ENCODE results near the gene MROH9. TPM values are rescaled to one million over a fixed set of nuclear protein-coding genes. Genes with fewer than 3 reads are reported as not detected.

MROH9 gene
- total and polyA plus RNA-seq, 2 of the 8 experiments (the other 6 are each of a cell fraction or from before 2014, with no cell fraction given), result not detected

DNA sequence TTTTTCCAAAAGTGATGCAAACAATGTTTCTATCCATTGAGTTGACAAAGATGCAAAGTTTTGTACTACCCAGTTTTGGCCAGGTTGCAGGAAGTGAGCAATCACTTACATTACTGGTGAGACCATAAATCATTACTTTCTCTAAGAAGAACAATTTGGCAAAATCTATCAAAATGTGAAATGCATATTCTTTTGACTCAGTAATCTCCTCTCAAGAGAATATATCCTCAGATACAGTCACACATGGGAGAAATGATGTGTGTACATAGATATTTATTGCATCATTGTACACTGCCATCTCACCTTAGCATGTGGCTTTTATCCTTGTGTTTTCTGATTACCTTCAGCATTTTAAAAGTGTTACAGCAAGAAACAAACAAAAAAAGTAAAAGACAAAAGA lies 103.0 kb downstream of the MROH9 start:
- Histone ChIP-seq H2BK15ac (ENCODE audit: low read length) (no peak overlapping the region), H3K56ac (replicated peaks; ENCODE audit: insufficient read length, low read depth, low read length) (no peak overlapping the region), H3K27ac (ENCODE audit: low read depth, low read length) (no peak overlapping the region), H2BK12ac (ENCODE audit: low read depth, low read length) (no peak overlapping the region), H3K4ac (replicated peaks; ENCODE audit: insufficient read length, low read depth, low read length) (no peak overlapping the region), H4K20me1 (replicated peaks in 1 of 2; ENCODE audit: control insufficient read depth in 1 of 2, insufficient read depth in 2 of 2, low read length in 2 of 2) (no peaks in the 10 kb centered on the region), H3K14ac (ENCODE audit: insufficient read length) (no peak overlapping the region), H2BK120ac (replicated peaks; ENCODE audit: low read depth, low read length) (no peak overlapping the region), H3K4me3 (ENCODE audit: extremely low read depth in 1 of 4, insufficient read depth in 2 of 4, low read depth in 3 of 4, low read length in 4 of 4) (no peak overlapping the region), H3K4me2 (ENCODE audit: insufficient read depth in 1 of 2, low read depth in 2 of 2, low read length in 2 of 2) (no peak overlapping the region), H3K79me1 (ENCODE audit: low read depth, low read length) (no peaks in the 10 kb centered on the region), H3K23ac (ENCODE audit: insufficient read length) (no peak overlapping the region), H2AK5ac (ENCODE audit: low read depth, low read length) (no peak overlapping the region), H3K79me2 (ENCODE audit: control insufficient read depth in 1 of 2, insufficient read depth in 2 of 2, low read length in 2 of 2) (no peaks in the 10 kb centered on the region), H4K5ac (ENCODE audit: insufficient read length, low read depth, low read length) (no peak overlapping the region), H3K23me2 (ENCODE audit: low read depth, low read length) (0 out of 2 replicates have a peak, but pooled peaks cover 1% of the 10 kb centered on the region), H3K9me3 (ENCODE audit: insufficient read depth in 2 of 2, low read depth in 1 of 2, low read length in 1 of 2) (no peaks in the 10 kb centered on the region), H3K9ac (replicated peaks in 1 of 4; ENCODE audit: extremely low read depth in 1 of 4, low read depth in 3 of 4, low read length in 3 of 4) (no peak overlapping the region), H2BK5ac (ENCODE audit: low read depth, low read length) (no peak overlapping the region), H3K36me3 (ENCODE audit: control insufficient read depth in 2 of 4, insufficient read depth in 4 of 4, low read length in 3 of 4) (no peaks in the 10 kb centered on the region), H4K91ac (replicated peaks; ENCODE audit: insufficient read length, low read length) (no peak overlapping the region), H2AFZ (ENCODE audit: low read length) (no peak overlapping the region), H3K4me1 (replicated peaks in 1 of 4; ENCODE audit: control insufficient read depth in 3 of 4, insufficient read depth in 4 of 4, low read length in 3 of 4) (peaks cover 0 to 1% (median under 1%) of the 10 kb centered on the region in 4 experiments; a peak in 2 of 7 replicates), H3K27me3 (replicated peaks in 1 of 4; ENCODE audit: control insufficient read depth in 3 of 4, extremely low read depth in 1 of 4, insufficient read depth in 3 of 4, low read length in 3 of 4) (no peaks in the 10 kb centered on the region), H4K8ac (ENCODE audit: extremely low read depth, insufficient read depth, low read length) (no peak overlapping the region), H3K18ac (ENCODE audit: extremely low read depth, low read length) (no peak overlapping the region), H2BK20ac (ENCODE audit: low read length) (no peak overlapping the region)
- DNase-seq (ENCODE audit: low read depth in 1 of 2, low spot score in 2 of 2) (no peak), FAIRE-seq (no peak)
- TF ChIP-seq CTBP2 (IDR thresholded peaks at IDR 0.05; ENCODE audit: borderline replicate concordance, insufficient read depth, insufficient read length, low read length), result no peak
- no peak for TF ChIP-seq NANOG (IDR thresholded peaks at IDR 0.05; ENCODE audit: insufficient read depth, low read depth, low read length, poor library complexity, severe bottlenecking)
- TF ChIP-seq, protein P1, sequence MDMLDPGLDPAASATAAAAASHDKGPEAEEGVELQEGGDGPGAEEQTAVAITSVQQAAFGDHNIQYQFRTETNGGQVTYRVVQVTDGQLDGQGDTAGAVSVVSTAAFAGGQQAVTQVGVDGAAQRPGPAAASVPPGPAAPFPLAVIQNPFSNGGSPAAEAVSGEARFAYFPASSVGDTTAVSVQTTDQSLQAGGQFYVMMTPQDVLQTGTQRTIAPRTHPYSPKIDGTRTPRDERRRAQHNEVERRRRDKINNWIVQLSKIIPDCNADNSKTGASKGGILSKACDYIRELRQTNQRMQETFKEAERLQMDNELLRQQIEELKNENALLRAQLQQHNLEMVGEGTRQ (IDR thresholded peaks at IDR 0.05; ENCODE audit: low read length), result no peak
- TF ChIP-seq KDM5A (IDR thresholded peaks at IDR 0.05; ENCODE audit: low read length), result no peak
- TF ChIP-seq SP2 (IDR thresholded peaks at IDR 0.05; ENCODE audit: low read length), result no peak
- no peak for TF ChIP-seq POLR2A (IDR thresholded peaks at IDR 0.05; ENCODE audit: control extremely low read depth in 1 of 2, low read depth in 2 of 2, low read length in 2 of 2)
- no peak for TF ChIP-seq TEAD4 (IDR thresholded peaks at IDR 0.05; ENCODE audit: low read depth, low read length)
- ChIA-PET POLR2A (ENCODE audit: partially characterized antibody) (no interaction called here), CTCF (ENCODE audit: partially characterized antibody) (no interaction called here)
